ENCODE data around the gene SLC35B1. TPM values are rescaled to one million over a fixed set of nuclear protein-coding genes. Genes with fewer than 3 reads are reported as not detected.

Gene SLC35B1, protein sequence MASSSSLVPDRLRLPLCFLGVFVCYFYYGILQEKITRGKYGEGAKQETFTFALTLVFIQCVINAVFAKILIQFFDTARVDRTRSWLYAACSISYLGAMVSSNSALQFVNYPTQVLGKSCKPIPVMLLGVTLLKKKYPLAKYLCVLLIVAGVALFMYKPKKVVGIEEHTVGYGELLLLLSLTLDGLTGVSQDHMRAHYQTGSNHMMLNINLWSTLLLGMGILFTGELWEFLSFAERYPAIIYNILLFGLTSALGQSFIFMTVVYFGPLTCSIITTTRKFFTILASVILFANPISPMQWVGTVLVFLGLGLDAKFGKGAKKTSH
- polyA plus RNA-seq (65.7 to 72.3 TPM (median 71.6 TPM) in 3 replicates), polyA minus RNA-seq (53.5 to 89.3 TPM (median 65.9 TPM) in 3 replicates)
- 6.7 TPM for polyA plus RNA-seq (2011; ENCODE audit: low read depth)
- polyA plus RNA-seq (2011; cell fraction: cytosol; rRNA removed) = 56.6 and 72.4 TPM in 2 replicates
- polyA plus RNA-seq (2011; cell fraction: nucleus; rRNA removed) = 41.1 and 46.3 TPM in 2 replicates
- 36.2 and 52.9 TPM in 2 replicates for polyA plus RNA-seq (2012; ENCODE audit: low replicate concordance)
- 55.4 TPM for polyA minus RNA-seq (2011; cell fraction: cytosol; rRNA and poly(A)+ RNA removed)
- polyA minus RNA-seq (2011; cell fraction: nucleus; rRNA and poly(A)+ RNA removed) = 13.2 and 24.7 TPM in 2 replicates

DNA sequence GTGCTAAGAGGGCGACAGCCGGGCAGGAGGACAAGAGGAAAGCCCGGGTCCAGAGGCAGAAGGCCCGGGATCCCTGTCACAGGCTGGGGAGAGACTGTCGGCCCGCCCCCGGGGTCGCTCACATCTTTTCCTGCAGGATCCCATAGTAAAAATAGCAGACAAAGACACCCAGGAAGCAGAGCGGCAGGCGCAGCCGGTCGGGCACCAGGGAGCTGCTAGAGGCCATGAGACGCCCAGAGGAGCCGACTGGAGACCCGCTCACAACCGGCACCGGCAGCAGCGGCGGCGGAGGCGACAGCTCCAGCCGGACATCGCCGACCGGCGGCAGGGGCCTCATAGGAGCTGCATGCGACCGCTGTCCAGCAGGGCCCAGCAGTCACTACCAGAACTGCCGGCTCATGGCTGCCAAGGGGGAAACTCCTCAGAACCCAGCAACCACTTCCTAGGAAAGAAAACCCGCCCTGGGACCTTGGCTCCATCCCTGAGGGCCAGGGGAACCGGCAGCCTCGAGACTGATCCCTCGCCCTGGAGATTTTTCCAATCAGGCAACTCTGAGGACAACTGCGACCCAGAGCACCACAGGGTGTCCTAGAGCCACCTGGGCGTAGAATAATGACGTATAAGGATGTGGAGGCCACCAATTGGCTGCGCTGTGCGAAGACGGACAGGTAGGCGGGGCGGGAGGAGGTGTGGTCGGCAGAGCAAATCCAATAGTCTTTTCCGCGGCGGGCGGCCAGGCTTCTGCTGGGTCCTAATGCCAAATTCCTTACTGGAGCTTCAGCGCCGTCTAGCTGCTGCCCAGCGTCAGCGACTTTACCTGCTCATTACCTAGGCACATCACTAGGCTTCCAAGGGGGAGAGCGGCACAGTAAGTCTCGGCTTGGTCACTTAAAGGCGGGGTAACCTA lies at the start of gene SLC35B1:
SLC35B1 (minus strand) TSS at position 357 of the 907 bp plus-strand sequence; CDS start at position 226, 131 bp downstream.
- Histone ChIP-seq H3K4me3 (ENCODE audit: control insufficient read depth in 2 of 3, extremely low read depth in 1 of 3, insufficient read depth in 2 of 3, low read depth in 1 of 3, low read length in 3 of 3) (peak within 1 kb of the TSS; percentile 68 to 98 (median 95)), H3K79me2 (ENCODE audit: control insufficient read depth, insufficient read depth, low read length) (peaks cover 21% of the 10 kb centered on the region), H3K27me3 (ENCODE audit: control insufficient read depth, extremely low read depth, insufficient read depth, low read length) (no peaks in the 10 kb centered on the region), H2AFZ (ENCODE audit: control insufficient read depth, low read length) (peak within 1 kb of the TSS; percentile 94), H3K36me3 (ENCODE audit: control insufficient read depth in 2 of 2, extremely low read depth in 1 of 2, insufficient read depth in 2 of 2, low read length in 2 of 2) (peaks cover 18 to 24% of the 10 kb centered on the region in 2 experiments), H3K4me2 (ENCODE audit: control insufficient read depth, extremely low read depth, insufficient read depth, low read depth, low read length) (peak within 1 kb of the TSS; percentile 91), H3K9ac (ENCODE audit: control insufficient read depth, extremely low read depth, insufficient read depth, low read length) (peak within 1 kb of the TSS; percentile 99), H3K27ac (ENCODE audit: control insufficient read depth, insufficient read depth, low read length) (peak within 1 kb of the TSS; percentile 99), H3K9me3 (ENCODE audit: control insufficient read depth, low read depth, low read length) (no peaks in the 10 kb centered on the region), H3K9me1 (ENCODE audit: control insufficient read depth, extremely low read depth, insufficient read depth, low read length) (no peaks in the 10 kb centered on the region), H4K20me1 (ENCODE audit: control insufficient read depth, extremely low read depth, insufficient read depth, low read length) (no peaks in the 10 kb centered on the region), H3K4me1 (ENCODE audit: control insufficient read depth, extremely low read depth, insufficient read depth, low read length) (peaks cover 17% of the 10 kb centered on the region)
- peak; percentile 81 for FAIRE-seq
- TF ChIP-seq EZH2 (IDR thresholded peaks at IDR 0.05; ENCODE audit: low read length) = no peak
- TF ChIP-seq, protein P1, sequence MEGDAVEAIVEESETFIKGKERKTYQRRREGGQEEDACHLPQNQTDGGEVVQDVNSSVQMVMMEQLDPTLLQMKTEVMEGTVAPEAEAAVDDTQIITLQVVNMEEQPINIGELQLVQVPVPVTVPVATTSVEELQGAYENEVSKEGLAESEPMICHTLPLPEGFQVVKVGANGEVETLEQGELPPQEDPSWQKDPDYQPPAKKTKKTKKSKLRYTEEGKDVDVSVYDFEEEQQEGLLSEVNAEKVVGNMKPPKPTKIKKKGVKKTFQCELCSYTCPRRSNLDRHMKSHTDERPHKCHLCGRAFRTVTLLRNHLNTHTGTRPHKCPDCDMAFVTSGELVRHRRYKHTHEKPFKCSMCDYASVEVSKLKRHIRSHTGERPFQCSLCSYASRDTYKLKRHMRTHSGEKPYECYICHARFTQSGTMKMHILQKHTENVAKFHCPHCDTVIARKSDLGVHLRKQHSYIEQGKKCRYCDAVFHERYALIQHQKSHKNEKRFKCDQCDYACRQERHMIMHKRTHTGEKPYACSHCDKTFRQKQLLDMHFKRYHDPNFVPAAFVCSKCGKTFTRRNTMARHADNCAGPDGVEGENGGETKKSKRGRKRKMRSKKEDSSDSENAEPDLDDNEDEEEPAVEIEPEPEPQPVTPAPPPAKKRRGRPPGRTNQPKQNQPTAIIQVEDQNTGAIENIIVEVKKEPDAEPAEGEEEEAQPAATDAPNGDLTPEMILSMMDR (optimal IDR thresholded peaks at IDR 0.05 in 1 of 3, IDR thresholded peaks at IDR 0.05 in 1 of 3, conservative IDR thresholded peaks at IDR 0.05 in 1 of 3; ENCODE audit: extremely low read depth in 1 of 3, insufficient read depth in 2 of 3, low read length in 3 of 3) = peak; percentile 97 to 98 (median 98)
- dilution Hi-C loops (cut with MboI; ENCODE audit: extremely low pct_ligation_motif_present, low sequenced_read_pairs) = no loop called here
- DNase-seq (ENCODE audit: low read depth, low spot score) = peak; percentile 86

DNA sequence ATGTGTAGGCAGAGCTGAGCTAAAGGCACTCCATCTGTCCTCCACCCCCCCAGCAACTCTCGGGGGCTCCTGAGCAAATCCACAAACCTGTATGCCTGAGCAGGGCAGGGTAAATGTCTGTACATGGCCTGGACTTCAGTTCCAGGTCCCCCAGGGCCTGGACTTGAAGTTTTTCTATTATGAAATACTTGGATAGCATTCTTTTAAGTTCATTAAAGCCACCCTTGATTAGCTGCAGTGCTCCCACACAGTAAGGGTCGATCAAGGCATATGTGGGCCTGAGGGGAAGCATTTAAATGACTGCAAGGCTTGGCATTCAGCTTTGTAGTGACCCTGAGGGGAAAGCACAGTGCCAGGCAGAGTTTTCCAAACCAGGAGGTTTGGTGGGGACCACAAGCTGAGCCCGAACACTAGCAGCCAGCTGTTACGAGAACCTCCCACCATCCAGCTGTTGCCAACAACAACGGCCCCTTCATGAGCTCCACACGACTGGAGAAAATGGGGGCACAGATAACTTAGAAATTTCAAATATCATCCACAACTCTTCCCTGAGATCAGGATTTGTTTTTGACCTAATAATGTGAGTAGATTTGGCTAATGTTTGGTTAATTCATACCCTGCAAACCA lies 49.5 kb upstream of the SLC35B1 start:
- no peaks in the 10 kb centered on the region for H3K36me3 ChIP-seq (ENCODE audit: control insufficient read depth in 2 of 2, extremely low read depth in 1 of 2, insufficient read depth in 2 of 2, low read length in 2 of 2)
- no peak overlapping the region for H3K4me3 ChIP-seq (ENCODE audit: control insufficient read depth in 2 of 3, extremely low read depth in 1 of 3, insufficient read depth in 2 of 3, low read depth in 1 of 3, low read length in 3 of 3)
- no peak overlapping the region for H2AFZ ChIP-seq (ENCODE audit: control insufficient read depth, low read length)
- H4K20me1 ChIP-seq (ENCODE audit: control insufficient read depth, extremely low read depth, insufficient read depth, low read length) = no peaks in the 10 kb centered on the region
- TF ChIP-seq, protein P1 (optimal IDR thresholded peaks at IDR 0.05 in 1 of 3, IDR thresholded peaks at IDR 0.05 in 1 of 3, conservative IDR thresholded peaks at IDR 0.05 in 1 of 3; ENCODE audit: extremely low read depth in 1 of 3, insufficient read depth in 2 of 3, low read length in 3 of 3) = no peak
- TF ChIP-seq EZH2 (IDR thresholded peaks at IDR 0.05; ENCODE audit: low read length) = no peak
- no peaks in the 10 kb centered on the region for H3K79me2 ChIP-seq (ENCODE audit: control insufficient read depth, insufficient read depth, low read length)
- no peaks in the 10 kb centered on the region for H3K9me3 ChIP-seq (ENCODE audit: control insufficient read depth, low read depth, low read length)
- no peak overlapping the region for H3K4me2 ChIP-seq (ENCODE audit: control insufficient read depth, extremely low read depth, insufficient read depth, low read depth, low read length)
- DNase-seq (ENCODE audit: low read depth, low spot score) (no peak), FAIRE-seq (no peak)
- H3K27ac ChIP-seq (ENCODE audit: control insufficient read depth, insufficient read depth, low read length) = no peak overlapping the region
- no peaks in the 10 kb centered on the region for H3K9me1 ChIP-seq (ENCODE audit: control insufficient read depth, extremely low read depth, insufficient read depth, low read length)
- H3K4me1 ChIP-seq (ENCODE audit: control insufficient read depth, extremely low read depth, insufficient read depth, low read length) = peaks cover 6% of the 10 kb centered on the region
- no peak overlapping the region for H3K9ac ChIP-seq (ENCODE audit: control insufficient read depth, extremely low read depth, insufficient read depth, low read length)
- no peaks in the 10 kb centered on the region for H3K27me3 ChIP-seq (ENCODE audit: control insufficient read depth, extremely low read depth, insufficient read depth, low read length)
- dilution Hi-C loops (cut with MboI; ENCODE audit: extremely low pct_ligation_motif_present, low sequenced_read_pairs) = no loop called here

Data from keratinocyte (primary cell).